Measurements from ENCODE around the gene CACNA1S. TPM values are rescaled to one million over a fixed set of nuclear protein-coding genes. Genes with fewer than 3 reads are reported as not detected.

Gene CACNA1S
- total RNA-seq, 1 donor from 2014 or later, result 0.55 TPM

GRCh38 chr1:201091256-201091655 is 21.0 kb downstream of the CACNA1S start:
- Histone ChIP-seq H3K27me3 (no peaks in the 10 kb centered on the region), H3K27ac (no peak overlapping the region), H3K9me3 (no peaks in the 10 kb centered on the region), H3K4me1 (no peaks in the 10 kb centered on the region), H3K36me3 (no peaks in the 10 kb centered on the region), H3K4me3 (no peak overlapping the region)
- no peak for ATAC-seq
- DNase-seq, result no peak
- TF ChIP-seq CTCF (IDR thresholded peaks at IDR 0.05), result no peak
- intact Hi-C loops (cut with DNase I), result no loop called here

GRCh38 chr1:201090541-201090940 is 21.7 kb downstream of the CACNA1S start:
- no peaks in the 10 kb centered on the region for H3K9me3 ChIP-seq
- intact Hi-C loops (cut with DNase I), result no loop called here
- H3K27ac ChIP-seq, result no peak overlapping the region
- H3K4me1 ChIP-seq, result no peaks in the 10 kb centered on the region
- no peaks in the 10 kb centered on the region for H3K36me3 ChIP-seq
- H3K27me3 ChIP-seq, result no peaks in the 10 kb centered on the region
- DNase-seq (no peak), ATAC-seq (no peak)
- H3K4me3 ChIP-seq, result no peak overlapping the region
- no peak for TF ChIP-seq CTCF (IDR thresholded peaks at IDR 0.05)

GRCh38 chr1:201089596-201089995 is 22.6 kb downstream of the CACNA1S start:
- no peak for TF ChIP-seq CTCF (IDR thresholded peaks at IDR 0.05)
- DNase-seq, result no peak
- Histone ChIP-seq H3K9me3 (no peaks in the 10 kb centered on the region), H3K27me3 (no peaks in the 10 kb centered on the region), H3K36me3 (no peaks in the 10 kb centered on the region), H3K27ac (no peak overlapping the region), H3K4me3 (no peak overlapping the region), H3K4me1 (no peaks in the 10 kb centered on the region)
- no peak for ATAC-seq
- intact Hi-C loops (cut with DNase I), result no loop called here

- H3K36me3 ChIP-seq, result no peaks in the 10 kb centered on the region
- DNase-seq (peak; percentile 23), ATAC-seq (no peak)
- no peaks in the 10 kb centered on the region for H3K4me1 ChIP-seq
- H3K9me3 ChIP-seq, result no peaks in the 10 kb centered on the region
- no peak overlapping the region for H3K27ac ChIP-seq
- TF ChIP-seq CTCF (IDR thresholded peaks at IDR 0.05), result no peak
- H3K27me3 ChIP-seq, result no peaks in the 10 kb centered on the region
- H3K4me3 ChIP-seq, result no peak overlapping the region
- intact Hi-C loops (cut with DNase I), result no loop called here
Observed at GRCh38 chr1:201088901-201089525, 23.2 kb downstream of the CACNA1S start.

GRCh38 chr1:201088395-201088794 is 23.8 kb downstream of the CACNA1S start:
- Histone ChIP-seq H3K9me3 (no peaks in the 10 kb centered on the region), H3K27me3 (no peaks in the 10 kb centered on the region), H3K36me3 (no peaks in the 10 kb centered on the region), H3K27ac (no peak overlapping the region), H3K4me3 (no peak overlapping the region), H3K4me1 (no peaks in the 10 kb centered on the region)
- ATAC-seq, result no peak
- intact Hi-C loops (cut with DNase I), result no loop called here
- TF ChIP-seq CTCF (IDR thresholded peaks at IDR 0.05), result no peak
- no peak for DNase-seq

All from upper lobe of right lung (tissue), 1 donor.